ENCODE data around the gene CANT1.

DNA sequence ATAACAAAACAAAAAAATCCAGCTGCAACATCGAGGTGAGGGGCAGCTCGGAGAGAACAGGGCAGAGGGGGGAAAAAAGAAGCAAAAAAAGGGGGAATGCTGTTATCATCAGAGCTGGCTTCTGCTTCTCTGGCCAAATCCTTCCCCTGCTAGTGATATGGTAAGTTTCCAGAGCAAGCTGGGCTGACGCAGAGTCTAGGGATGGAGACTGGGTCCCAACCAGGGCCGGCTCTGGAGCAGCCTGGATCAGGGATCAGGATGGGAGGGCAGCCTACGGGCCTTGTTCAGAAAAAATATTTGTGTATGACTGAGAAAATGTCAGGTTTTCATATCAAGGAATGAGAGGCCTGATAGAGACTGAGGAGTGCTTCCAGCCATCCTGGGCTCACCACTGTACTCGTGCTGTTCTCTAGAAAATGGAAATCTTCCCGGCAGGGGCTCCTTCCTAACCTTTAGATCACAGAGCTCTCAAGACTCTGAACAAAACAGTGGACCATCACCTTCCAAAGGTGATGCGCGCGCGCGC is 13.7 kb upstream of the CANT1 start:
- TF ChIP-seq, protein P1, sequence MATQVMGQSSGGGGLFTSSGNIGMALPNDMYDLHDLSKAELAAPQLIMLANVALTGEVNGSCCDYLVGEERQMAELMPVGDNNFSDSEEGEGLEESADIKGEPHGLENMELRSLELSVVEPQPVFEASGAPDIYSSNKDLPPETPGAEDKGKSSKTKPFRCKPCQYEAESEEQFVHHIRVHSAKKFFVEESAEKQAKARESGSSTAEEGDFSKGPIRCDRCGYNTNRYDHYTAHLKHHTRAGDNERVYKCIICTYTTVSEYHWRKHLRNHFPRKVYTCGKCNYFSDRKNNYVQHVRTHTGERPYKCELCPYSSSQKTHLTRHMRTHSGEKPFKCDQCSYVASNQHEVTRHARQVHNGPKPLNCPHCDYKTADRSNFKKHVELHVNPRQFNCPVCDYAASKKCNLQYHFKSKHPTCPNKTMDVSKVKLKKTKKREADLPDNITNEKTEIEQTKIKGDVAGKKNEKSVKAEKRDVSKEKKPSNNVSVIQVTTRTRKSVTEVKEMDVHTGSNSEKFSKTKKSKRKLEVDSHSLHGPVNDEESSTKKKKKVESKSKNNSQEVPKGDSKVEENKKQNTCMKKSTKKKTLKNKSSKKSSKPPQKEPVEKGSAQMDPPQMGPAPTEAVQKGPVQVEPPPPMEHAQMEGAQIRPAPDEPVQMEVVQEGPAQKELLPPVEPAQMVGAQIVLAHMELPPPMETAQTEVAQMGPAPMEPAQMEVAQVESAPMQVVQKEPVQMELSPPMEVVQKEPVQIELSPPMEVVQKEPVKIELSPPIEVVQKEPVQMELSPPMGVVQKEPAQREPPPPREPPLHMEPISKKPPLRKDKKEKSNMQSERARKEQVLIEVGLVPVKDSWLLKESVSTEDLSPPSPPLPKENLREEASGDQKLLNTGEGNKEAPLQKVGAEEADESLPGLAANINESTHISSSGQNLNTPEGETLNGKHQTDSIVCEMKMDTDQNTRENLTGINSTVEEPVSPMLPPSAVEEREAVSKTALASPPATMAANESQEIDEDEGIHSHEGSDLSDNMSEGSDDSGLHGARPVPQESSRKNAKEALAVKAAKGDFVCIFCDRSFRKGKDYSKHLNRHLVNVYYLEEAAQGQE (IDR thresholded peaks at IDR 0.05; ENCODE audit: insufficient read depth in 1 of 2, low read depth in 2 of 2, low read length in 2 of 2): no peak
- TF ChIP-seq FOXP2 (optimal IDR thresholded peaks at IDR 0.05; ENCODE audit: borderline replicate concordance, extremely low read depth, extremely low read length, insufficient read depth): no peak
- TF ChIP-seq TAF1 (IDR thresholded peaks at IDR 0.05; ENCODE audit: borderline replicate concordance, insufficient read depth, low read length): no peak
- no peak for TF ChIP-seq POLR2AphosphoS5 (IDR thresholded peaks at IDR 0.05; ENCODE audit: low read depth, low read length)
- no peak for TF ChIP-seq SIN3A (IDR thresholded peaks at IDR 0.05; ENCODE audit: borderline replicate concordance, insufficient read depth, low read length)
